NT2/D1 (cell line): ENCODE results near the gene MED25.

ENCODE experiments used
- YY1 ChIP-seq: IDR thresholded peaks from 2 replicates; pipeline ENCODE4 v1.6.1; 2011; ENCODE audit not compliant: insufficient read length, insufficient read depth
- ZNF274 ChIP-seq: IDR thresholded peaks from 2 replicates; pipeline ENCODE4 v1.6.1; 2011; ENCODE audit warnings: mild to moderate bottlenecking, low read depth, low read length

DNA sequence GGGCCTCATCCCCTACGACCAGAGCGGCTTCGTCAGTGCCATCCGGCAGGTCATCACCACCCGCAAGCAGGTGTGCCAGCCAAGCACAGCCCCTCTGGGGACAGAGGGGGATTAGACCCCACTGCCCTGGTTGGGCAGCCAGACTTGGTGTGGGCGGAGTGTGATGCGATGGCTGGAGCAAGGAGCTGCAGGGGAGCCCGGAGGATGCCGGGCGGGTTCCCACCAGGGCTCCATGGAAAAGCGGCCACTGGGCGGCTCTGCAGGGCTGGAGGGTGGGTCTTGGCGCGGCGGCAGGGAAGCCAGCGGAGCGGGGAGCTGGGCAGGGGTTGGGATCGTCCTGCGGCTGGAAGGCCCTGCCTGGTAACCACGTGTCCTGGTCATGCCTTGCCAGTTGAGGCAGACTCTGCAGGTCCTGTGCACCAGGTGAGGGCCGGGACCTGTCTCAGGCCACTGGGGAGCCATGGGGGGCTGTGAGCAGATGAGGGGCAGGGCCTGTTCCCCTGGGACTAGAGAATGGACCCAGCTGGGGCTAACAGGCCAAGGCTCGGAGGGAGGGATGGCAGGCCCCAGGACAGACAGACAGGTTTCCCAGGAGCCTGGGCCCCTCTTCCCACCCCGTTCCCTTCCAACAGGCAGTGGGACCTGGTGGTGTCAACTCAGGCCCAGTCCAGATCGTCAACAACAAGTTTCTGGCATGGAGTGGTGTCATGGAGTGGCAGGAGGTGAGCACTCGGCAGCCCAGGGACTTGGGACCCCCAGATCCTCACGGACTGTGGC is 39.2 kb downstream of the MED25 start:
- no peak for TF ChIP-seq ZNF274
- TF ChIP-seq YY1 = no peak
